SU-DHL-6 (cell line): ENCODE measurements around the gene CNOT1.

Source experiments
- H2AFZ ChIP-seq: fragments of 200-600 bp; sonication (generic); 2 replicates; pipeline ENCODE4 v1.6.1; 2014; ENCODE audit warnings: low read depth, mild to moderate bottlenecking, moderate library complexity, mixed read lengths, antibody characterized with exemption, low read length; ENCODE audit not compliant: severe bottlenecking
- H3F3A ChIP-seq: fragments of 200-600 bp; shearing (Covaris generic); 2 replicates; pipeline ENCODE4 v1.6.0; 2016; ENCODE audit warnings: antibody characterized with exemption, mild to moderate bottlenecking; ENCODE audit not compliant: insufficient read depth
- H3K27ac ChIP-seq: fragments of 200-600 bp; sonication (generic); 2 replicates; pipeline ENCODE4 v1.5.1; 2016; ENCODE audit warnings: low read depth, mild to moderate bottlenecking, low read length, moderate library complexity, mixed read lengths
- H3K27me3 ChIP-seq: fragments of 200-600 bp; sonication (generic), shearing (Covaris generic); 2 replicates; pipeline ENCODE4 v1.6.0; 2014; ENCODE audit warnings: mild to moderate bottlenecking, low read length
- H3K36me3 ChIP-seq: fragments of 200-600 bp; sonication (generic); 2 replicates; pipeline ENCODE4 v1.6.1; 2014; ENCODE audit warnings: mild to moderate bottlenecking, low read length, mixed read lengths
- H3K4me2 ChIP-seq: fragments of 300-600, 200-600 bp; shearing (Covaris generic), sonication (generic); 2 replicates; pipeline ENCODE4 v1.6.0; 2014; ENCODE audit warnings: low read length, low read depth, mild to moderate bottlenecking; ENCODE audit not compliant: poor library complexity, severe bottlenecking
- H3K4me3 ChIP-seq: fragments of 200-600 bp; sonication (generic); 2 replicates; pipeline ENCODE4 v1.5.1; 2014; ENCODE audit warnings: antibody characterized with exemption, low read length, mild to moderate bottlenecking, mixed read lengths; ENCODE audit not compliant: insufficient read depth, poor library complexity, severe bottlenecking
- H3K79me2 ChIP-seq: fragments of 200-600 bp; sonication (generic); 2 replicates; pipeline ENCODE4 v1.6.1; 2014; ENCODE audit warnings: mild to moderate bottlenecking, low read length, moderate library complexity; ENCODE audit not compliant: insufficient read depth
- H3K9ac ChIP-seq: fragments of 200-600 bp; sonication (generic); 2 replicates; pipeline ENCODE4 v1.7.0; 2014; ENCODE audit warnings: mild to moderate bottlenecking, low read length
- H3K9me2 ChIP-seq: fragments of 200-600 bp; sonication (generic); replicated peaks from 2 replicates; pipeline ENCODE4 v1.6.1; 2014; ENCODE audit warnings: low read length; ENCODE audit not compliant: insufficient read depth
- H3K9me3 ChIP-seq: fragments of 200-600 bp; sonication (generic); 2 replicates; pipeline ENCODE4 v1.6.1; 2014; ENCODE audit warnings: low read length, mixed read lengths; ENCODE audit not compliant: insufficient read depth
- H4K20me1 ChIP-seq: fragments of 200-600 bp; sonication (generic); 2 replicates; pipeline ENCODE4 v1.6.1; 2014; ENCODE audit warnings: low read depth, mild to moderate bottlenecking, antibody characterized with exemption, low read length, moderate library complexity, mixed read lengths
- EZH2phosphoT487 ChIP-seq: fragments of 200-600 bp; sonication (generic), shearing (Covaris generic); conservative IDR thresholded peaks from 2 replicates; pipeline ENCODE4 v1.6.1; 2018; ENCODE audit warnings: mild to moderate bottlenecking, antibody characterized with exemption, low read length, moderate library complexity, mixed read lengths
- TF ChIP-seq, protein P1 (sequence below): fragments of 200-600 bp; sonication (generic); IDR thresholded peaks from one replicate; pipeline ENCODE4 v1.5.1; 2017; ENCODE audit warnings: antibody characterized with exemption, mild to moderate bottlenecking, low read length, moderate library complexity; ENCODE audit not compliant: insufficient read depth, poor library complexity, severe bottlenecking

The CNOT1 gene

DNA sequence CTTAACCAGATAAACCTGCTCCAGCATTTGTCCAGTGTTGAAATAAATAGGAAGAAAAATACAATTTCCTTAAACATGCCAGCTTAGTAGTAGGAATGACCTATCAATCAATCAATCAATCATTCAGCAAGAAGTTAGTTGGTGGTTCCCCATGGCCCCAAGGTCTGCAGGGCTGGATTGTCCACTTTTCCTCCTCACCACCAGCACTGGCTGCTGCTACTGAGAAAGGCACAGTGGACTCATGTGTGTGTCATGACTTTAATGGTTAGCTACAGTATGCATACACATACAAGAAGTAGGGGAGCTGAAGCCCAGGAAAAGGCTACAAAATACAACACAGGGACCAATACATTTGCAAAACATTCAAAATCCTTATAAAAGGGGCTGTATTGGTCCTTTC, 109.9 kb downstream of the CNOT1 start:
- Histone ChIP-seq H2AFZ (no peak overlapping the region), H3K79me2 (peaks cover 5% of the 10 kb centered on the region), H3K27me3 (no peaks in the 10 kb centered on the region), H3K4me2 (no peak overlapping the region), H4K20me1 (peaks cover 3% of the 10 kb centered on the region; the same call in 1 of the 2 replicates), H3K27ac (no peak overlapping the region), H3K9me2 (no peaks in the 10 kb centered on the region), H3K36me3 (peaks cover 43% of the 10 kb centered on the region), H3K9ac (no peak overlapping the region), H3K4me3 (no peak overlapping the region), H3F3A (peaks cover 52% of the 10 kb centered on the region), H3K9me3 (no peaks in the 10 kb centered on the region)
- TF ChIP-seq, protein P1, sequence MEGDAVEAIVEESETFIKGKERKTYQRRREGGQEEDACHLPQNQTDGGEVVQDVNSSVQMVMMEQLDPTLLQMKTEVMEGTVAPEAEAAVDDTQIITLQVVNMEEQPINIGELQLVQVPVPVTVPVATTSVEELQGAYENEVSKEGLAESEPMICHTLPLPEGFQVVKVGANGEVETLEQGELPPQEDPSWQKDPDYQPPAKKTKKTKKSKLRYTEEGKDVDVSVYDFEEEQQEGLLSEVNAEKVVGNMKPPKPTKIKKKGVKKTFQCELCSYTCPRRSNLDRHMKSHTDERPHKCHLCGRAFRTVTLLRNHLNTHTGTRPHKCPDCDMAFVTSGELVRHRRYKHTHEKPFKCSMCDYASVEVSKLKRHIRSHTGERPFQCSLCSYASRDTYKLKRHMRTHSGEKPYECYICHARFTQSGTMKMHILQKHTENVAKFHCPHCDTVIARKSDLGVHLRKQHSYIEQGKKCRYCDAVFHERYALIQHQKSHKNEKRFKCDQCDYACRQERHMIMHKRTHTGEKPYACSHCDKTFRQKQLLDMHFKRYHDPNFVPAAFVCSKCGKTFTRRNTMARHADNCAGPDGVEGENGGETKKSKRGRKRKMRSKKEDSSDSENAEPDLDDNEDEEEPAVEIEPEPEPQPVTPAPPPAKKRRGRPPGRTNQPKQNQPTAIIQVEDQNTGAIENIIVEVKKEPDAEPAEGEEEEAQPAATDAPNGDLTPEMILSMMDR, result no peak
- no peak for TF ChIP-seq EZH2phosphoT487

DNA sequence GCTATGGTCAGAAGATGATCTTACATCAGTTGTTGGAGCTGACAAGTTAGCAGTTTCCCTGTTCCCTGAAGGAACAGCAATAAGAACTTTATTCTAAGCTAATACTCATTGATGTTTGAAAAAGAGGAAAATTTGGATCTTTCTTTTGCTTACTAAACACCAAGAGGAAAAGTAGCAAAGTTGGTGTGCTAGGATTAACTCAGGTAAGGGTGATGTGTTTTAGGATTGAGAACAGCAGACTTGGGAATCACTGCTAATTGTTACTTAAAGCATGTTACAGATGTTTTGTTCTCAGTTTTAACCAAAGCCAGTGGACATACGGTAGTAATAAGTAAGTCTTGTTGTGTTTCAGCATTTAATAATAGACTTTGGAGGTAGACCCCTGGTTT, 110.7 kb downstream of the CNOT1 start:
- Histone ChIP-seq H3K27me3 (no peaks in the 10 kb centered on the region), H4K20me1 (peaks cover 3% of the 10 kb centered on the region; the same call in 1 of the 2 replicates), H3K4me3 (no peak overlapping the region), H3K36me3 (peaks cover 36% of the 10 kb centered on the region), H3K4me2 (no peak overlapping the region), H3K9ac (no peak overlapping the region), H3K27ac (peak overlapping the region; percentile 8; the same call in 1 of the 2 replicates), H2AFZ (no peak overlapping the region), H3K79me2 (peaks cover 11% of the 10 kb centered on the region), H3K9me2 (no peaks in the 10 kb centered on the region), H3K9me3 (no peaks in the 10 kb centered on the region), H3F3A (peaks cover 55% of the 10 kb centered on the region)
- TF ChIP-seq, protein P1, result no peak
- no peak for TF ChIP-seq EZH2phosphoT487

DNA sequence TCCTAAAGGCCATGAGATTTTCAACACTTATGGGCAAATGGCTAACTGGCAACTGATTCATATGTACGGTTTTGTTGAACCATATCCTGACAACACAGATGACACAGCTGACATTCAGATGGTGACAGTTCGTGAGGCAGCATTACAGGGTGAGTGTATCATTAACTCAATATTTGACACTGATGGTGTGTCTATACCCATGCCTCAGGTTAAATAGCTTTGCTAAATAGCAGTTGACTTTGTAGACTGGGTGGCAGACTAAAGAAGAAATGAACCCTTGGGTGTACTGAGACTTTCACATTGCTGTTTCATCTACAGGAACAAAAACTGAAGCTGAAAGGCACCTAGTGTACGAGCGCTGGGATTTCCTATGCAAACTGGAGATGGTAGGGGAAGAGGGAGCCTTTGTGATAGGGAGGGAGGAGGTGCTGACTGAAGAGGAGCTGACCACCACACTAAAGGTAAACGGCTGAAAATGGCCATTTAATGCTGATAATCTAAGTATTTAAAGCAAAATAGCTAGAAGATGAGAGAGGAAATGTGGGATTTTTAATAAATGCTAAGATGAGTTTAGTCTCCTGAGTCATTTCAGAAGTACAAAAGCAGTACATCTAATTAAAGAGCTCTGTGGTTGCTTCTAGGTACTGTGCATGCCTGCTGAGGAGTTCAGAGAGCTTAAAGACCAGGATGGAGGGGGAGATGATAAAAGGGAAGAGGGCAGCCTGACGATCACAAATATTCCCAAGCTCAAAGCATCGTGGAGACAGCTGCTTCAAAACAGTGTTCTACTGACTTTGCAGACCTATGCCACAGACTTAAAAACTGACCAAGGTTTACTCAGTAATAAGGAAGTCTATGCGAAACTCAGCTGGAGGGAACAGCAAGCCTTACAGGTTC, 111.3 kb downstream of the CNOT1 start:
- no peak overlapping the region for H3K4me2 ChIP-seq
- peaks cover 57% of the 10 kb centered on the region for H3F3A ChIP-seq
- no peak overlapping the region for H3K9ac ChIP-seq
- peaks cover 13% of the 10 kb centered on the region for H3K79me2 ChIP-seq
- peaks cover 32% of the 10 kb centered on the region for H3K36me3 ChIP-seq
- no peak for TF ChIP-seq EZH2phosphoT487
- TF ChIP-seq, protein P1, result no peak
- H3K27ac ChIP-seq, result 0 out of 2 replicates have a peak overlapping the region, but pooled peaks have one; percentile 7
- peaks cover 3% of the 10 kb centered on the region; the same call in 1 of the 2 replicates for H4K20me1 ChIP-seq
- no peak overlapping the region for H3K4me3 ChIP-seq
- H2AFZ ChIP-seq, result no peak overlapping the region
- H3K9me3 ChIP-seq, result no peaks in the 10 kb centered on the region
- H3K27me3 ChIP-seq, result no peaks in the 10 kb centered on the region
- no peaks in the 10 kb centered on the region for H3K9me2 ChIP-seq
